Stomach (tissue), 9 donors: Measurements from ENCODE around the gene NMRAL1. TPM values are rescaled to one million over a fixed set of nuclear protein-coding genes. Genes with fewer than 3 reads are reported as not detected.

Experiments
- DNase-seq, 2 donors: peaks; one replicate each; pipeline versions ENCODE4 v3.0.0 to v3.0.0-alpha.2; 2013 to 2019
- H3K27ac ChIP-seq, 5 donors: fragments of 200-600 bp in 4 of 5; sonication (generic) in 4 of 5; one replicate each; pipeline ENCODE4 v1.5.1; 2013 to 2019; ENCODE audit warnings: mild to moderate bottlenecking in 1 of 5, moderate library complexity in 1 of 5
- H3K27me3 ChIP-seq, 3 donors: fragments of 200-600 bp; sonication (generic); one replicate each; pipeline ENCODE4 v1.5.1; 2017 to 2019; ENCODE audit warnings: mixed run types in 1 of 3
- H3K36me3 ChIP-seq, 4 donors: fragments of 200-600 bp; sonication (generic); 1 replicate in 3 of 4; 2 replicates in 1 of 4; pipeline ENCODE4 v1.5.1; 2016 to 2019
- H3K4me1 ChIP-seq, 4 donors: fragments of 200-600 bp; sonication (generic); one replicate each; pipeline ENCODE4 v1.5.1; 2016 to 2019
- H3K4me3 ChIP-seq, 4 donors: fragments of 200-600 bp; sonication (generic) in 3 of 4; one replicate each; pipeline ENCODE4 v1.5.1; 2016 to 2019; ENCODE audit warnings: mild to moderate bottlenecking in 1 of 4
- H3K9me3 ChIP-seq, 4 donors: fragments of 200-600 bp; sonication (generic); one replicate each; pipeline ENCODE4 v1.5.1; 2016 to 2019
- CTCF ChIP-seq, 7 experiments: fragments of 450-650 bp in 4 of 7; fragments of 200-600 bp in 3 of 7; sonication (generic) in 3 of 7; IDR thresholded peaks; one replicate each; pipeline ENCODE4 v1.5.1; 2016 to 2019; ENCODE audit warnings: antibody characterized with exemption in 7 of 7, control low read depth in 2 of 7, mild to moderate bottlenecking in 1 of 7
- EP300 ChIP-seq: sonication (generic); formaldehyde crosslinking; IDR thresholded peaks from one replicate; pipeline ENCODE4 v1.6.1; 2017; ENCODE audit warnings: antibody characterized with exemption
- POLR2A ChIP-seq, 4 donors: fragments of 450-650 bp; IDR thresholded peaks; one replicate each; pipeline ENCODE4 v1.6.1; 2016; ENCODE audit warnings: antibody characterized with exemption in 4 of 4, control low read depth in 2 of 4, mild to moderate bottlenecking in 1 of 4, moderate library complexity in 1 of 4
- POLR2AphosphoS5 ChIP-seq, 3 donors: sonication (generic); formaldehyde crosslinking; IDR thresholded peaks; one replicate each; pipeline ENCODE4 v1.6.1; 2016; ENCODE audit warnings: antibody characterized with exemption in 3 of 3
- WGBS, 5 donors: extraction: QIAGEN DNeasy Blood & Tissue Kit in 3 of 5; methylation state at CpG; one replicate each; pipeline versions ENCODE4 v1.1.5 to v1.1.7; 2013 to 2018; 5-methylcytosine and 5-hydroxymethylcytosine counted together
- intact Hi-C: fragments of 100-400 bp; cut with DNase I; formaldehyde crosslinking; loops from one replicate; pipeline ENCODE4 v1.15.1; 2023; ENCODE audit warnings: low total_unique reads
- polyA plus RNA-seq, 3 donors: library from polyadenylated mRNA; stranded (reverse); fragments of 200-250 nt; gene quantifications; one replicate each; pipeline ENCODE4 v1.2.3, GENCODE V29; 2013
- total RNA-seq, 5 donors: library from RNA; depleted of rRNA; stranded (reverse); fragments of >200 nt; gene quantifications; one replicate each; pipeline versions ENCODE4 v1.1.0 to v1.2.3, GENCODE V29; 2014 to 2016
- donor health status: healthy with polysubstance abuse.
- donor health status: Bipolar disorder and iron deficiency.
- donor health status: healthy.

Gene NMRAL1
- total and polyA plus RNA-seq, 8 donors: 22.8 to 126 (median 79.2) TPM

GRCh38 chr16:4488499-4488967 is 14.1 kb upstream of the NMRAL1 start:
- peaks cover 44 to 77% (median 61%) of the 10 kb centered on the region in 4 donors for H3K4me1 ChIP-seq
- H3K4me3 ChIP-seq: no peak overlapping the region
- no peaks in the 10 kb centered on the region for H3K9me3 ChIP-seq
- H3K27ac ChIP-seq: peak overlapping the region; percentile 66 to 85 (median 77)
- intact Hi-C loops: no loop called here
- no peak for DNase-seq
- H3K27me3 ChIP-seq: no peaks in the 10 kb centered on the region
- peaks cover 9 to 58% (median 47%) of the 10 kb centered on the region in 4 donors for H3K36me3 ChIP-seq
- TF ChIP-seq EP300 (no peak), CTCF (IDR thresholded peaks at IDR 0.05) (no peak), POLR2A (IDR thresholded peaks at IDR 0.05) (no peak), POLR2AphosphoS5 (IDR thresholded peaks at IDR 0.05) (no peak)
- WGBS, 5 donors: 24 to 71% (median 54%) methylated on average over 1 of the region's 1 CpG

- Histone ChIP-seq H3K4me1 (peaks cover 43 to 72% (median 56%) of the 10 kb centered on the region in 4 donors), H3K36me3 (peaks cover 10 to 62% (median 46%) of the 10 kb centered on the region in 4 donors), H3K9me3 (no peaks in the 10 kb centered on the region), H3K4me3 (peak overlapping the region in 1 of 4 donors; percentile 22), H3K27ac (peak overlapping the region; percentile 74 to 86 (median 80)), H3K27me3 (no peaks in the 10 kb centered on the region)
- WGBS, 5 donors: 8 to 41% (median 30%) methylated on average over 5 of the region's 5 CpGs
- intact Hi-C loops: no loop called here
- TF ChIP-seq POLR2AphosphoS5 (IDR thresholded peaks at IDR 0.05) (peak in 1 of 3 donors; percentile 13), POLR2A (IDR thresholded peaks at IDR 0.05) (no peak)
- DNase-seq: peak in 1 of 2 donors; percentile 42
Observed at GRCh38 chr16:4487955-4488498, 13.6 kb upstream of the NMRAL1 start.

GRCh38 chr16:4486126-4486893 is 11.9 kb upstream of the NMRAL1 start:
- no peak for TF ChIP-seq POLR2A (IDR thresholded peaks at IDR 0.05)
- no peak for TF ChIP-seq CTCF (IDR thresholded peaks at IDR 0.05)
- TF ChIP-seq POLR2AphosphoS5 (IDR thresholded peaks at IDR 0.05): peak in 2 of 3 donors; percentile 45 to 66
- TF ChIP-seq EP300: no peak
- Histone ChIP-seq H3K27me3 (no peaks in the 10 kb centered on the region), H3K27ac (peak overlapping the region; percentile 74 to 86 (median 80)), H3K4me3 (no peak overlapping the region), H3K36me3 (peaks cover 10 to 61% (median 43%) of the 10 kb centered on the region in 4 donors), H3K9me3 (no peaks in the 10 kb centered on the region), H3K4me1 (peaks cover 54 to 80% (median 65%) of the 10 kb centered on the region in 4 donors)
- intact Hi-C loops: no loop called here
- 37 to 80% (median 59%) methylated on average over 3 of the region's 3 CpGs for WGBS, 5 donors
- DNase-seq: peak in 1 of 2 donors; percentile 71

GRCh38 chr16:4481963-4482362 is 7.5 kb upstream of the NMRAL1 start:
- TF ChIP-seq EP300: no peak
- no peak for TF ChIP-seq CTCF (IDR thresholded peaks at IDR 0.05)
- TF ChIP-seq POLR2A (IDR thresholded peaks at IDR 0.05): no peak
- no peak for TF ChIP-seq POLR2AphosphoS5 (IDR thresholded peaks at IDR 0.05)
- no peak overlapping the region for H3K4me3 ChIP-seq
- 78 to 92% (median 91%) methylated on average over 1 of the region's 1 CpG for WGBS, 5 donors
- peaks cover 10 to 37% (median 26%) of the 10 kb centered on the region in 4 donors for H3K36me3 ChIP-seq
- no peaks in the 10 kb centered on the region for H3K9me3 ChIP-seq
- peak overlapping the region in 4 of 5 donors; percentile 30 to 54 (median 40) for H3K27ac ChIP-seq
- peaks cover 42 to 77% (median 56%) of the 10 kb centered on the region in 4 donors for H3K4me1 ChIP-seq
- no peak for DNase-seq
- intact Hi-C loops: no loop called here
- H3K27me3 ChIP-seq: no peaks in the 10 kb centered on the region
